HG03460 (cell line): ENCODE measurements around the gene CIPC.

Experiments used
- ATAC-seq: cut with Tn5 transposase; IDR thresholded peaks from one replicate; pipeline ENCODE4 v1.9.1; 2021; ENCODE audit not compliant: unreplicated experiment

The CIPC gene

DNA sequence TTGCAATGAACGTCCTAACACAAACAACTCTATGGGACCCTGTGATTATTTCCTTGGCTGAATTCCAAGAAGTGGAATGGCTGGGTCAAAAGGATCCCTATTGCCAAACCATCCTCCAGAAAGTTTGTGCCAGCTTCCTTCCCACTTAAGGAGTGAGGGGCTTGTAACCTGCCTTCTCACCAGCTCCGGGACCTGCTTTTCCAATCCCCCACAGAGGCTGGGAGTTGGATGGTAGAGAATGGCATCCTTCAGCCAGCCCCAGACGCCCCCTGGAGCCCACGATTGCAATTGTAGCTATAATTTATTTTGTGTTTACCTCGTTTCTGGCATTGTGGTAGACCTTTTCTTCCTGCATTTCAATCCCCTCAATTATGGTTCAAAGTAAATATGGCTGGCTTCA, 53.2 kb downstream of the CIPC start:
- no peak for ATAC-seq

DNA sequence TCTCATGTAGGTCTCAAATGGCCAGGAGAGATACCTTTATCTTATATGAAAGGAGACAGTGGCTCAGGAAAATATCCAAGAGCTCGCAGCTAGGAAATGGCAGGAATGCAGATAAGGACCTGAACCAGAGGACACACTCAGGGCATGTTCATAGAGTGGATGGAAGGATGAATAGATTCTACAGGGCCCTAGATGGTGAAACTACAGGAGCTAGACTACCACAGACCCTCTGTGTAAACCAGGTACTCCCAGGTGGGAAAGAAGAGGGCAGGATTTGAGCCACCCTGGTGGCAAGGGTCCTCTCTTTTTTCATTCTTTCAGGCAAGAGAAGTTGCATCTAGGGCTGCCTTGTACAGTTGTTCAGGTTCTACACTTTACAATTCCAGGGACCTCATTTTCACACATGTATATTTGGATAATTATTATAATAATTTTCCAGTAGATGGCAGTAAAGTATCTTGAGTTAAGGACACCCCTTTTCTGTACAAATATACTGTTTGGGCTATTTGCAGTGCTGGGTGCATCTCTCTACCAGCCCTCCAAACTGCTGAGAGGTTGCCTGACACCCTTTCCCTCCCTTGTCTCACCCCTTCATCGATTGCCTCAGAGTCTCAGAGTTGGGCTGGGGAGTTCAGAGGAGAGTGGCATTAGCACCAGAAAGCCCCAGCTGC, 54.0 kb downstream of the CIPC start:
- no peak for ATAC-seq

- ATAC-seq = no peak
These were observed 55.7 kb downstream of the CIPC start for GRCh38 chr14:77153802-77154201.

GRCh38 chr14:77154421-77154820, 56.4 kb downstream of the CIPC start:
- no peak for ATAC-seq

DNA sequence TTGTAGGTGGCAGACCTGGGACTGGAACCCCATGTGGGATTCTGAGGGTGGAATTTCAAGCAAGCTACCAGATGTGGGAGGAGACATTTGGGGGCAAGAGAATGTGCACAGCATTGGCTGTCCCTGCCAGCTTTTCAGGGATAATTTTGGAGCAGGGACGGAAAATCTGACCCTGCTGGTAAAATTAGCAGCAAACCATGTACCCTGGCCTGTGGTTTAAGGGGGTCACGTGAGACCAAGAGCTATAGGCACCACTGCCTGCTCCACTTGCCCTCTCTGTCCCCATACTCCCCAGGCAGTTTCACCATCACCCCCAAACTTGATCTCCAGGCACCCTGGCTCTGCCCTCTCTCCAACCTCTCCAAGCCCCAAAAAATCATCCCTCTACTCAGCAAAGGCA, 57.0 kb downstream of the CIPC start:
- ATAC-seq = no peak

GRCh38 chr14:77157740-77158139, 59.7 kb downstream of the CIPC start:
- ATAC-seq = no peak

DNA sequence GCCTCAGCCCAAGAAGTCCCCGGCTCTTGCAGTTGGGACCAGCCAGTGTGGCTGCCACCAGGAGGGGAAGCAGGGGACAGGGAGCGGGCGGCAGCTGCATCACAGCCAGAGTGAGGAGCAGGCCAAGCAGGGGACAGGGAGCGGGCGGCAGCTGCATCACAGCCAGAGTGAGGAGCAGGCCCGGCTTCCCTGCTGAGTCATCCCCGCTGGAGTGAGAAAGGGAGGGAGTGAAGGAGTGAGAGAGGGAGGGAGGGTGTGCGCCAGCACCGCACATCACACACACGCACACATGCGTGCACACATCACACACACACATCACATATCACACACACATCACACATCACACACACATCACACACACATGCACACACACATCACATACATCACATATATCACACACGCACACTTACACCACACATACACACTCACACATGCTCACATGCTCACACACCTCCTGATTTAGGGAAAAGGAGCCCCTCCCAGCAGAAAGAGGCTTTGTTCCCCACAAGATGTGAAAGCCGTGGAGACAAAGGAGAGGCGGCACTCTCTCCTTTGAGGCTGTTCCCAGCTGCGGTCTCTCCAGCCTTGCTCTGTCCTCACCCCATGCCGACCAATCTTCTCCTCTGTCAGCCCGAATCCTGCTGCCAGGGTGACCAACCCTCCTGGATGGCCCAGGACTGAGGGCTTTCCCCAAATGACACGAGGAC, 60.3 kb downstream of the CIPC start:
- no peak for ATAC-seq

DNA sequence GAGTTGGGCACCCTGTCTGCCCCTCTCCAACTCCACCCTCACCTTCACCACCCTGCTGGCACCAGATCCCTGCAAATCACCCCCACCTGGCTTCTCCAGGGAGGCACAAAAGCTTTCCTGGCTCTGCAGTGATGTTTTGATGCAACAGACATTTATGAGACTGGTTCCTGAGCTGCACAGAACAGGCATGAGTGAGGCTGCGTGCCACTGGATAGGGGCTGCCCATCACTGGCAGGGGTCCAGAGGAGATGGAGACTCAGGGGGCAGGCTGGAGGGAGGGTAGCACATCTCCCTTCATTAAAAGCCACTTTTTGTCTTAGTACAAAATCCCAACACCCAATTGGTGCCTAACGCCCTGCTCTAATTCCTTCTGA, 60.8 kb downstream of the CIPC start:
- ATAC-seq = no peak

GRCh38 chr14:77161011-77161410, 63.0 kb downstream of the CIPC start:
- ATAC-seq = no peak
